Testis (tissue), 3 donors: Measurements from ENCODE around the gene TET2. TPM values are rescaled to one million over a fixed set of nuclear protein-coding genes. Genes with fewer than 3 reads are reported as not detected.

Experiments used
- DNase-seq: peaks from one replicate; pipeline ENCODE4 v3.0.0-alpha.2; 2019
- H3K27ac ChIP-seq, 2 donors: fragments of 200-600 bp; sonication (generic); one replicate each; pipeline ENCODE4 v1.5.1; 2019
- H3K27me3 ChIP-seq: fragments of 200-600 bp; sonication (generic); one replicate; pipeline ENCODE4 v1.5.1; 2019
- H3K36me3 ChIP-seq: fragments of 200-600 bp; sonication (generic); one replicate; pipeline ENCODE4 v1.5.1; 2017; ENCODE audit warnings: low read depth; ENCODE audit errors: missing control alignments
- H3K4me1 ChIP-seq: fragments of 200-600 bp; sonication (generic); one replicate; pipeline ENCODE4 v1.5.1; 2019
- H3K4me3 ChIP-seq, 2 donors: fragments of 200-600 bp; sonication (generic); one replicate each; pipeline ENCODE4 v1.5.1; 2017 to 2019
- H3K9me3 ChIP-seq: fragments of 200-600 bp; sonication (generic); one replicate; pipeline ENCODE4 v1.5.1; 2017
- POLR2A ChIP-seq: fragments of 450-650 bp; IDR thresholded peaks from one replicate; pipeline ENCODE4 v1.6.1; 2017; ENCODE audit warnings: antibody characterized with exemption, mild to moderate bottlenecking, moderate library complexity
- WGBS, 2 donors: methylation state at CpG; one replicate each; pipeline ENCODE4 v1.1.5; 2018; 5-methylcytosine and 5-hydroxymethylcytosine counted together
- intact Hi-C: fragments of 100-400 bp; cut with DNase I; formaldehyde crosslinking; loops from one replicate; pipeline ENCODE4 v1.15.1; 2023; ENCODE audit warnings: low total_unique reads
- polyA plus RNA-seq: library from polyadenylated mRNA; stranded (reverse); fragments of 350-450 nt; fragmentation: Illumina TruSeq; extraction: RNeasy Lipid Tissue Mini Kit (QIAGEN cat#74804); gene quantifications from one replicate; pipeline ENCODE4 v1.2.3, GENCODE V29; 2014; ENCODE audit warnings: low read depth, low replicate concordance; ENCODE audit not compliant: insufficient read depth
- total RNA-seq, 2 donors: library from RNA; depleted of rRNA; stranded (reverse); fragments of >200 nt; gene quantifications; one replicate each; pipeline ENCODE4 v1.2.3, GENCODE V29; 2016
- TF ChIP-seq, protein P1 (sequence below), 3 experiments: fragments of 450-650 bp in 2 of 3; fragments of 200-600 bp in 1 of 3; sonication (generic) in 1 of 3; IDR thresholded peaks; one replicate each; pipeline ENCODE4 v1.5.1; 2016 to 2019; ENCODE audit warnings: antibody characterized with exemption in 3 of 3, mild to moderate bottlenecking in 2 of 3, moderate library complexity in 1 of 3

The TET2 gene
- total and polyA plus RNA-seq, 3 donors from 2014 or later = 2.8 to 17.5 (median 17.1) TPM

DNA sequence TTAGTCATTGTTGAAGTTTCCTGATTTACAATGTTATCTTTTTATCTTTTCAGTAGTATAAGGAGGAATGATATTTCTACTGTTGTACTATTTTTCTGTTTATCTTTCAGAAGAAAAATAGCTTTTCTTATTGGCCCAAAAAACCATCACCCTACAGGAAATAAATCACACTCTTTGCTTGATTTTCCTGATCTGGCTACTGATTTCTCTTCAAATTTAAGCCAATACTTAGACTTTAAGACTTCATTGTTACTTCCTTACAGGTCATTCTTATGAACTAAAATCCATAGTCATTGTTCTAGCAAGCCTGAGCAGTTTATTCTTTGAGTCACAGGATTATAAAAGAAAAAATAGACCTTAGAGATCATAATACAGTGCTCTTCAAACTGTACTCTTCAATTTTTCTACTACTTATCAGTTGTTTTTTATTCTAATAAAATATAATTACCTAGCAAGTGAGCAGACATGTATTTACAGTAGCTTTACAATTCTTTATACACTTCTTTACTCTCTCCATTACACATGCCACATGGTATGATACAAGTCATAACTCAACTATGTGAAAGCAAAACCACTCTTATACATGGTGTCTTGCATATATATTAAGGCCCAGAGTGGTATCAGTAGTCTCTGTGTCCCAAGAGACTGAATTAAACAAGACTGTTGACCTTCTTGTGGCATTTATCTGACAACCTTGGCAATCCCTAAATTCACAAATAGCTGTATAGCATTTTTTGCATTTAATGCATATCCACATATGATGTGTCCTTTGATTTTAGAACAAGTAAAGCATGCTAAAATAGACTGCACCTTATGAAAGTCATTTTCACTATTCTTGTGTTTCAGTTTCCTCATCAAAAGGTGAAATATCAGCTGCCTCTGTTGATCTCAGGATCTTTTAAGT is 47.9 kb downstream of the TET2 start:
- intact Hi-C loops = no loop called here

DNA sequence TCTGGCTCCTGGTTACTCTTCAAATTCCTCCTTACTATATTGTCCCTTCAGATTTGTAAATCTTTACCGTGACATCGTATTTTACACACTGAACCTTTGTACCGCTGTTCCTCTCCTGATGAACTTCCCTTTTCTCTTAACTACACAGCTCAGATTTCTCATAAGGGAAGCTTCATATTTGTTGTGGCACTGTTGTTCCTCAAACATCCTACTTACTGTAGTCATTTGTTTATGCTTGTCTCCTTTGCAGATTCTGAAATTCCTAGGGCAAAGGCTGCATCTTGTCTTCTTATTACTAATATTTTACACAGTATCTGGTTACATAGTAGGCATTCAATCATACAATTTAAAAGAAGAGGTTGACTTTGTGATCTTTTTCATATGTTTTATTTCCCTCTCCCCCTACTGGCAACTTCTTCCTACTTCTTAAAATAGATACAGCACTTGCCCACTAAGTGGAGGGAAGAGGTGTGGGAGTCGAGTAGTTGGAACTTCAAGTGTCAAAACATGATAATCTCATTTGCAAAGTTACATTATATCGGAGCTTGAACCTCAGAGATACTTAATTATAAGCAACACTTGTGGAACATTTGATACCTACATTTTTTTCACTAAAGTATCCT is 50.0 kb downstream of the TET2 start:
- H3K27ac ChIP-seq = no peak overlapping the region
- no peaks in the 10 kb centered on the region for H3K9me3 ChIP-seq
- H3K4me1 ChIP-seq = no peaks in the 10 kb centered on the region
- H3K4me3 ChIP-seq = no peak overlapping the region
- peak; percentile 20 for DNase-seq
- intact Hi-C loops = no loop called here
- no peak for TF ChIP-seq POLR2A
- TF ChIP-seq, protein P1, sequence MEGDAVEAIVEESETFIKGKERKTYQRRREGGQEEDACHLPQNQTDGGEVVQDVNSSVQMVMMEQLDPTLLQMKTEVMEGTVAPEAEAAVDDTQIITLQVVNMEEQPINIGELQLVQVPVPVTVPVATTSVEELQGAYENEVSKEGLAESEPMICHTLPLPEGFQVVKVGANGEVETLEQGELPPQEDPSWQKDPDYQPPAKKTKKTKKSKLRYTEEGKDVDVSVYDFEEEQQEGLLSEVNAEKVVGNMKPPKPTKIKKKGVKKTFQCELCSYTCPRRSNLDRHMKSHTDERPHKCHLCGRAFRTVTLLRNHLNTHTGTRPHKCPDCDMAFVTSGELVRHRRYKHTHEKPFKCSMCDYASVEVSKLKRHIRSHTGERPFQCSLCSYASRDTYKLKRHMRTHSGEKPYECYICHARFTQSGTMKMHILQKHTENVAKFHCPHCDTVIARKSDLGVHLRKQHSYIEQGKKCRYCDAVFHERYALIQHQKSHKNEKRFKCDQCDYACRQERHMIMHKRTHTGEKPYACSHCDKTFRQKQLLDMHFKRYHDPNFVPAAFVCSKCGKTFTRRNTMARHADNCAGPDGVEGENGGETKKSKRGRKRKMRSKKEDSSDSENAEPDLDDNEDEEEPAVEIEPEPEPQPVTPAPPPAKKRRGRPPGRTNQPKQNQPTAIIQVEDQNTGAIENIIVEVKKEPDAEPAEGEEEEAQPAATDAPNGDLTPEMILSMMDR (IDR thresholded peaks at IDR 0.05) = peak in 2 of 3 experiments; percentile 3 to 17
- H3K27me3 ChIP-seq = no peaks in the 10 kb centered on the region
- 65 to 70% methylated on average over 5 of the region's 5 CpGs for WGBS, 2 donors
- H3K36me3 ChIP-seq = no peaks in the 10 kb centered on the region

More for the DNA sequence above, 47.9 kb downstream of the TET2 start:
- H3K9me3 ChIP-seq = no peaks in the 10 kb centered on the region
- no peaks in the 10 kb centered on the region for H3K4me1 ChIP-seq
- TF ChIP-seq, protein P1 (IDR thresholded peaks at IDR 0.05) = no peak
- TF ChIP-seq POLR2A = no peak
- no peak overlapping the region for H3K27ac ChIP-seq
- H3K27me3 ChIP-seq = no peaks in the 10 kb centered on the region
- no peak overlapping the region for H3K4me3 ChIP-seq
- no peak for DNase-seq
- H3K36me3 ChIP-seq = no peaks in the 10 kb centered on the region

DNA sequence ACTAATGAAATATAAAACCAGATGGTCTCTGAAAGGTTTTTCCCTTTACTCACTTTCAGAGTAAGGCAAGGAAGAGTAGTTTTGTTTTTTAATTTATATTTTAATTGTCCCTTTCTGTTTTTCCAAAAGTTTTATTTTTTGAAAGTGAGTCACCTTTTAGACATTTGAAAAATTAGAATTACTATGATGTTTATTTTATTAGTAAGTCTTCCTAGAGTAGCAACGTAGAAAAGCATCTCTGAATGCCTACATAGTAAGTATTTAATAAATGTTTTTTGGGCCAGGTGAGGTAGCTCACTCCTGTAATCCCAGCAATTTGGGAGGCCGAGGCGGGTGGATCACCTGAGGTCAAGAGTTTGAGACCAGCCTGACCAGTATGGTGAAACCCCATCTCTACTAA is 51.1 kb downstream of the TET2 start:
- no peak for DNase-seq
- Histone ChIP-seq H3K27ac (no peak overlapping the region), H3K4me1 (no peaks in the 10 kb centered on the region), H3K9me3 (no peaks in the 10 kb centered on the region), H3K4me3 (no peak overlapping the region), H3K36me3 (no peaks in the 10 kb centered on the region), H3K27me3 (no peaks in the 10 kb centered on the region)
- TF ChIP-seq, protein P1 (IDR thresholded peaks at IDR 0.05) = no peak
- TF ChIP-seq POLR2A = no peak
- intact Hi-C loops = no loop called here
- 83 to 89% methylated on average over 3 of the region's 3 CpGs for WGBS, 2 donors

DNA sequence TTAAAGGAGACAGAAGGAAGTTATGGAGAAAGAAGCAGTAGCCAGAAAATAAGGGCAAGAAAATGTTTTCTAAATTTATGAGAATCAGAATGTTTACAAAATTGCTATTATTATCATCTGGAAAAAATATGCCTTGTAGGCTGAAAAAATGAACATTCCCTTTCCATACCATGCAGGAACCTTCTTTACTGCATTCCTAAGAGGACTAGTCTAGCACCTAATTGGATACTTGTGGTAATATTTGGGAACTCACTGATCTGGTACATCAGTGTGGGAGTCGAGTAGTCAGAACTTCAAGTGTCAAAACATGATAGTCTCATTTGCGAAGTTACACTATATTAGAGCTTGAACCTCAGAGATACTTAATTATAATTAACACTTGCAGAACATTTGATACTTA is 51.9 kb downstream of the TET2 start:
- TF ChIP-seq, protein P1 (IDR thresholded peaks at IDR 0.05) = no peak
- TF ChIP-seq POLR2A = no peak
- Histone ChIP-seq H3K27me3 (no peaks in the 10 kb centered on the region), H3K4me1 (no peaks in the 10 kb centered on the region), H3K9me3 (no peaks in the 10 kb centered on the region), H3K36me3 (no peaks in the 10 kb centered on the region), H3K4me3 (no peak overlapping the region), H3K27ac (no peak overlapping the region)
- intact Hi-C loops = no loop called here
- WGBS, 2 donors = 29 to 53% methylated on average over 2 of the region's 2 CpGs
- DNase-seq = no peak
